ENCODE data around the gene TRAPPC12. TPM values are rescaled to one million over a fixed set of nuclear protein-coding genes. Genes with fewer than 3 reads are reported as not detected.
"Not testable (repeated sequence)": the region's sequence is repeated elsewhere in the genome, so short reads cannot be mapped to it uniquely, and the experiment has no call there.

Gene TRAPPC12
- total RNA-seq, 1 donor from 2014 or later, result 78.9 TPM

GRCh38 chr2:3483227-3483985 is 103.9 kb downstream of the TRAPPC12 start:
- no peak for DNase-seq (ENCODE audit: low spot score)

- DNase-seq (ENCODE audit: low spot score), result peak; percentile 53
These were observed 104.8 kb downstream of the TRAPPC12 start for GRCh38 chr2:3483986-3484960.

GRCh38 chr2:3485166-3485565 is 105.7 kb downstream of the TRAPPC12 start:
- DNase-seq (ENCODE audit: low spot score), result peak; percentile 88

DNA sequence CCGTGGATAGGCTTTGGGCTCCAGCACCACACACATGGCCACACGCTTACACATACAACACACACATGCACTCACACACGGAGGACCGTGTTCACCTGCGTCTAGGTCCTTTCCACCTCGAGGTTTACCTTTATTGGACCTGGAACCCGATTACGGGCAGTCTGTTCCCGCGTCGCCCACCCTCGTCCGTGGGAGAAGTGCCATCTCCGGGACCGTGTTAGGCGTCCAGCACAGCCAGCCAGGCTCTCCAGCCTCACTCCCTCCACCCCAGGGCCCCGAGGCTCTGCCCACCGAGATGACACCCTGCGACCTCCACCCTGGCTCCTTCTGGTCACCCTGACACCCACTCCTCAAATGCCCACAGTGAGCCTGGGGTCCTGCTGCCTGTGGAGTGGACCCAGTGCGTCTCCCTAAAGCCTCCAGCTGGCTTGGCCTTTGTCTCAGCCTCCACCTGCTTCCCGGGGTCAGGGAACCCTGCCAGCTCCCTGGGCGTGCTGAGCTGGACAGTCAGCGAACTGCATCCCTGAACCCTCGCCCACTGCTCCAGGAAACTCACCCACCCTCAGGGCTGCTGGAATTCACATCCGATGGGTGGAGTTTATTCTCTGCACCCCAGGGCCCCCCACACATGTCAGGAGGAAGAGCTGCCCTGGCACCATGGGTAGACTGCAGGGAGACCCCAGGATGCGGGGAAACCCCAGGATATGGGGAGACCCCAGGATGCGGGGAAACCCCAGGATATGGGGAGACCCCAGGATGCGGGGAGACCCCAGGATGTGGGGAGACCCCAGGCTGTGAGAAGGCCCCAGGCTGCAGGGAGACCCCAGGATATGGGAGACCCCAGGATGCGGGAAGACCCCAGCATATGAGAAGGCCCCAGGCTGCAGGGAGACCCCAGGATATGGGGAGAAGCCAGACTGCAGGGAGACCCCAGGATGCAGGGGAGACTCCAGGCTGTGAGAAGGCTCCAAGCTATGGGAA is 106.8 kb downstream of the TRAPPC12 start:
- peak; percentile 82 for DNase-seq (ENCODE audit: low spot score)

DNA sequence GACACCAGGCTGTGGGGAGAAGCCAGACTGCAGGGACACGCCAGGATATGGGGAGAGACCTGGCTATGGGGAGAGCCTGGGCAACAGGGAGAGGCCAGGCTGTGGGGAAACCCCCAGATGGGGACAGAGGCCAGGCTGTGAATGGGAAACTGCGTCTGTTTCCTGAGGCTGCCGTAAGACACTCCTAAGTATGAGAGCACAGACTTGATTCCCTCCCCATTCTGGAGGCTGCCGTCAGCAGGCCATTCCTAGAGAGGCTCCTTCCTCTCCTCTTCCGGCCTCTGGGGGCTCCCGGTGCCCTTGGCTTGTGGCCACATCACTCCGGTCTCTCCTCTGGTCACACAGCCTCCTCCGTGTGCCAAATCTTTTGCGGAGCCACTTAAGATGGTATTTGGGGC is 107.5 kb downstream of the TRAPPC12 start:
- peak; percentile 53 for DNase-seq (ENCODE audit: low spot score)

DNA sequence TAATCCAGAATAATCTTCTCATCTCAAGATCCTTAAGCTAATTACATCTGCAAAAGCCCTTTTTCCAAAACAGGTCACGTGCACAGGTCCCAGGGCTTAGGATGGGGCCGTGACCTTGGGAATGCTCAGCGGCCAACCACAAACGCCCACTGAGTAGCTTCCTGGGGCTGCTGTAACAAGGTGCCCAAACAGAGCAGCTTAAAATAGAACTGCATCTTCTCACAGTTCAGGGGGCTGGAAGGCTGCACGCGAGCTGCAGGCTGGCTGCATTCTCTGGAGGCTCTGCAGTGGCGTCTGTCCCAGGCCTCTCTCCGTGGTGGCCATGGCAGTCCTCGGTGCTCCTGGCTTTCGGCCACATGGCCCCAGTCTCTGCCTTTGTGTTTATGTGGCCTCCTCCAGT is 107.9 kb downstream of the TRAPPC12 start:
- peak; percentile 60 for DNase-seq (ENCODE audit: low spot score)

DNA sequence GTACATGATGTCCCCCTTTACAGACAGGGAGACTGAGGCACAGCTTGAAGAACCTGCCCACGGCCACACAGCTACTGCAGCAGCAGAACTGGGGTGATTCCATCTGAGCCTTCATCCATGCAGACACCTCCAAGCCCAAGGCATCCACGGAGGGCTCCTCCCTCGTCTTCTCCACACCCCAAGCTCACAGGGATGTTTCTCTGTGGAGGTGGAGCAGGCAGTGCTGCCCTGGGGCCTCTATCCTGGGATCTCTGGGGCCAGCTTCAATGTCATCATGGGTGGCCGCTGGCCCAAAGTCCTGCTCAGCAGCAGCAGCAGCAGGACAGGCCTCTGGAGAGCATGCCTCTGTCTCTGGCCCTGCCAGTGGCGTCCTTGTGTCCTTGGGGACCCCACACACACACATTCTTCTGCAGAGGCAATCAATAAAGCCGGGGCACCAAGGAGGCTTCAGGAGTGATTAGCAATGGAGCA is 108.6 kb downstream of the TRAPPC12 start:
- DNase-seq (ENCODE audit: low spot score), result peak; percentile 49

GRCh38 chr2:3488855-3489763 is 109.6 kb downstream of the TRAPPC12 start:
- DNase-seq (ENCODE audit: low spot score), result peak; percentile 73

- DNase-seq (ENCODE audit: low spot score), result peak; percentile 77
These were observed 110.2 kb downstream of the TRAPPC12 start for GRCh38 chr2:3489764-3490115.

- peak; percentile 89 for DNase-seq (ENCODE audit: low spot score)
These were observed 111.0 kb downstream of the TRAPPC12 start for GRCh38 chr2:3490191-3491170.

DNA sequence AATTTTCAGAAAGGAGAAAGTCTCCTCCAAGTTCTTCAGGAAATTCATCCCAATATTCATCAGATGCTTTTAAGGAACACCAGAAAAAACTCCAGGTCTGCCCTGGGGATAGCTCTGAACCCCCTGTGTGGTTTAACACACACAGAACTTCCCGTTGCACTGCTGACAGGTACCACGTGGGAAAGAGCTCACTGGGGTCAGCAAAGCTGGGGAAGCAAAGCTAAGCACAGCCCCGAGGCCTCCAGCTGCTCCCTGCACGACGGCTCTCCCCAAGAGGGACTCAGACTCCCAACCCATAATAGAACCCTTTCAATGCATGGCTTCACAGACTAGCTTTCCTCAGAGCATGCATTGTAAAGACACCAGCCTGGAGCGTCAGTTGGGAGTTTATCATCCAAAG is 111.8 kb downstream of the TRAPPC12 start:
- DNase-seq (ENCODE audit: low spot score), result peak; percentile 75

DNA sequence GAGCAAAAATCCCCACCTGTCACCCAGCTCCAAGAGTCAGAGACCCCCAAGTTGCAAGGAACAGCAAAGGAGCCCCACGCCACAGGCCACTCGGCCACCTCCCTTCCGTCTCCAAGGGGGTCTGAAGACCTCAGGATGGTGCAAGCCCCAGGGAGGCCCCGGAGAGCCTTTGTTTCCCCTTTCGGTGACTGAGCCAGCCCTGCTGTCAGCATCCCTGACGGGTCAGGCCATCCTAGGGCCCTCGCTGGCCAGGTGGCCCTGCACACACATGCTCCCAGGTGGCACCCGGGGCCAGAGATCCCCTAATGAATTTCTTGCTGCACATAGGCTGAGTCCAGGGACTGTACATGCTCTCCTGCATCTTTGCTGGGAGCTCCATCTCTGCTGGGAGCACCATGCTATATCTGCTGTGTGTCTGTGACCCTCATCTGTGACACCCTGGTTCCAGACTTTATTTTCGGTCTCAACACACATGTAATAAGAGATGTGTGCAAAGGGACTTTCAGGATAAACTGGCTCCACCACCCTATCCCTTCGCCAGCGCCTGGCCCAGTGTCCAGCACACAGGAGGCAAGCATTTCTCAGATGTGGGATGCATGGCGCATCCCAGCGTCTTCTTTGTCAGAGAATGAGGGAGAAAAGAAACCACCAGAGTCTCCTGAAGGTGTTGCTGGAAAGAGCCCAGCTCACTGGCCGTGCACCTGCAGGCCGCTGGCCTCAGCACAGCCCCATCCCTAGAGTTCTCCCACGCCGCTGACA is 112.4 kb downstream of the TRAPPC12 start:
- DNase-seq (ENCODE audit: low spot score), result peak; percentile 72

- DNase-seq (ENCODE audit: low spot score), result not testable (repeated sequence)
These were observed 112.9 kb downstream of the TRAPPC12 start for GRCh38 chr2:3492475-3492787.

DNA sequence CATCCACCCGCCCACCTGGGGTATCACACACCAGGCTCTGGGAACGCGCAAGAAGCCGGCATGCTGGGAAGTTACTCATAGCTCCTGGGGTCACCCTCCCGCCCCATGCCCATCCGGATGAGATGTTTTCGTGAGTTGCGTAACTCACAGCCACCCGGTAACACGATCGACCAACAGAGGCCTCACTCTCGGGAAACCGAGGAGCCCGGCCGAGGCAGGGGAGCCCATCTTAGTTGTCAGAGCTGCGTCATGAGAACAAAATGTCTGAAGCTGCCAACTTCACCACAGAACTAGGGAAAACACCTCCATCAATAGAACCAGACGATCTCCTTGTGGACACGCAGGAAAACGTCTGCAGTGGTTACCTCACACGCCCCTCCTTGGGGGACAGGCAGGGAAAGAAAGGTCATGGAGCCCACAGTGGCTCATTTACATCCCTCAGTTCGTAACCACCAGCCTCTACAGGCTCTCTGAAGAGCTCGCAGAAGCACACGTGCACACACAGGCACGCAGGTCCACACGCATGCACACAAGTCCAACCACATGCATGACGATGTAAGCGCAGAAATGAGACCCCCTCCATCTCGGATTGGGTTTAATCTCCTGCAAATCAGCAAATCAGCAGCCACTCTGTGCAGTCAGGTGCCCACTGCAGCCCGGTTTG is 113.6 kb downstream of the TRAPPC12 start:
- peak; percentile 90 for DNase-seq (ENCODE audit: low spot score)

- peak; percentile 65 for DNase-seq (ENCODE audit: low spot score)
These were observed 114.1 kb downstream of the TRAPPC12 start for GRCh38 chr2:3493615-3494007.

DNA sequence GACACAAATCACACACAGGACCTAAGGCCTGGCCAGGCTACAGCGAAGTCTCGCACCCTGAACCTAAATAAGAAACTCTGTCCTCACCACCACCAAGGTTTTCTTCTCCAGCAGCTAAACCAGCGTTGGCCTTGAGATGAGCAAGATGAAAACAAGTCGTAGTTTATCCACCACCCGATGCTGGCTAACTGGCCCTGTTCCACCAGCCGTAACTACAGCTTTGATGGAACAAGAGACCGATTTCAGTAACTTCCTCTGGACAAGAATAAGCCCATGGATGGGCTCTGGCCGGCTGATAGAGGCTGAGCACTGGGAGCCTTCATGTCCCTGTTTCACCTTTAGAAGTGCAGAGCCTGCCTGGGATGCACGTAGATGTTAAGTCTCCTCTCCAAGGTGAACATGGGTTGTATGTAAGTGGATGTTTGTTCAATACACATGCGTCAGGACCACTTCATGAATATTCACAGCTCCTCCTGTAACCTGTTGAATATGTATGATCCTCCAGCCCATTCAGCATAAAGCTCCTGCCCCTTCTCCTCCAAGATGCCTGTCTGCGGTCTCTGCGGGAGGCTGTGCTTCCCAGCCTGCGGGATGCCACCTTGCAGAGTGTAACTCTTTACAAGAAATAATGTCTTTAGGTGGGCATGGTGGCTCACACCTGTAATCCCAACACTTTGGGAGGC is 115.6 kb downstream of the TRAPPC12 start:
- DNase-seq (ENCODE audit: low spot score), result peak; percentile 71

DNA sequence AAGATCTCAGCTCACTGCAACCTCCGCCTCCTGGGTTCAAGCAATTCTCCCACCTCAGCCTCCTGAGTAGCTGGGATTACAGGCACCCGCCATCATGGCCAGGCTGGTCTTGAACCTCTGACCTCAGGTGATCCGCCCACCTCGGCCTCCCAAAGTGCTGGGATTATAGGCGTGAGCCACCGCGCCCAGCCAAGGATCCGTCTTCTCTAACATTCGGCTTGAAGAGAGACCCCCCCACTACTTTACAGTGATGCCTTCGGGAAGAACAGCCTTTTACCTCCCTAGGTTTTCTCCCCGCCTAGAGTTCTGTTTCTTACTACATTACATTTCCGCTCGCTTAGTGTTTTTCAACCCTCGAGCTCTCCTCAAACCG is 117.2 kb downstream of the TRAPPC12 start:
- DNase-seq (ENCODE audit: low spot score), result peak; percentile 28
